Lung (tissue), 12 donors: Measurements from ENCODE around the gene SRSF5. TPM values are rescaled to one million over a fixed set of nuclear protein-coding genes. Genes with fewer than 3 reads are reported as not detected.
"Not testable (repeated sequence)": the region's sequence is repeated elsewhere in the genome, so short reads cannot be mapped to it uniquely, and the experiment has no call there.

Source experiments
- ATAC-seq: fragments of 200-7000 bp; cut with Tn5 transposase; one replicate; pipeline ENCODE4 v1.9.1; 2020; ENCODE audit warnings: moderate number of reproducible peaks; ENCODE audit not compliant: insufficient read depth, low FRiP score
- DNase-seq, 3 donors: peaks; one replicate each; pipeline ENCODE4 v3.0.0-alpha.2; 2013 to 2017
- H3K27ac ChIP-seq, 2 donors: one replicate each; pipeline ENCODE4 v1.5.1; 2013; ENCODE audit warnings: mild to moderate bottlenecking in 2 of 2, moderate library complexity in 2 of 2, control low read depth in 1 of 2, inconsistent platforms in 1 of 2, low read depth in 1 of 2, low read length in 1 of 2
- H3K27me3 ChIP-seq, 3 donors: one replicate each; pipeline ENCODE4 v1.5.1; 2013; ENCODE audit warnings: low read length in 2 of 3; ENCODE audit not compliant: control insufficient read depth in 3 of 3, insufficient read depth in 3 of 3
- H3K36me3 ChIP-seq, 4 donors: one replicate each; pipeline ENCODE4 v1.5.1; 2013; ENCODE audit warnings: low read length in 4 of 4, mild to moderate bottlenecking in 1 of 4, moderate library complexity in 1 of 4; ENCODE audit not compliant: control insufficient read depth in 4 of 4, insufficient read depth in 4 of 4
- H3K4me1 ChIP-seq, 5 donors: one replicate each; pipeline ENCODE4 v1.5.1; 2013; ENCODE audit warnings: low read length in 5 of 5, mild to moderate bottlenecking in 2 of 5, moderate library complexity in 1 of 5; ENCODE audit not compliant: control insufficient read depth in 5 of 5, insufficient read depth in 5 of 5
- H3K4me3 ChIP-seq: one replicate; pipeline ENCODE4 v1.5.1; 2013; ENCODE audit warnings: mild to moderate bottlenecking, control low read depth, moderate library complexity
- H3K9ac ChIP-seq, 2 donors: one replicate each; pipeline ENCODE4 v1.5.1; 2013; ENCODE audit warnings: low read length in 2 of 2, control low read depth in 1 of 2; ENCODE audit not compliant: insufficient read depth in 1 of 2
- H3K9me3 ChIP-seq, 4 donors: one replicate each; pipeline ENCODE4 v1.5.1; 2013; ENCODE audit warnings: low read length in 3 of 4, mild to moderate bottlenecking in 1 of 4, moderate library complexity in 1 of 4; ENCODE audit not compliant: control insufficient read depth in 4 of 4, insufficient read depth in 3 of 4
- WGBS, 2 donors: extraction: QIAGEN DNeasy Blood & Tissue Kit; methylation state at CpG; one replicate each; pipeline ENCODE4 v1.1.7; 2013; 5-methylcytosine and 5-hydroxymethylcytosine counted together
- polyA plus RNA-seq, 2 donors: library from polyadenylated mRNA; stranded (reverse); fragments of 200-250 nt; gene quantifications; one replicate each; pipeline ENCODE4 v1.2.1, GENCODE V29; 2013
- total RNA-seq, 2 donors: library from RNA; depleted of rRNA in 1 of 2; stranded (reverse); fragments of >200 nt in 1 of 2; gene quantifications; one replicate each; pipeline ENCODE4 v1.2.1, GENCODE V29; 2014 to 2021
- TF ChIP-seq, protein P1 (sequence below): IDR thresholded peaks from 2 replicates; pipeline ENCODE4 v1.5.1; 2012; ENCODE audit warnings: mild to moderate bottlenecking; ENCODE audit errors: control extremely low read depth, extremely low read depth
- donor health status: control.
- donor health status: control.
- donor health status: Bipolar disorder and iron deficiency.
- donor health status: healthy.
- donor health status: DM: yes; HTN: yes; CAD: no.

Gene SRSF5
- total and polyA plus RNA-seq, 4 donors, result 224 to 419 (median 286) TPM

DNA sequence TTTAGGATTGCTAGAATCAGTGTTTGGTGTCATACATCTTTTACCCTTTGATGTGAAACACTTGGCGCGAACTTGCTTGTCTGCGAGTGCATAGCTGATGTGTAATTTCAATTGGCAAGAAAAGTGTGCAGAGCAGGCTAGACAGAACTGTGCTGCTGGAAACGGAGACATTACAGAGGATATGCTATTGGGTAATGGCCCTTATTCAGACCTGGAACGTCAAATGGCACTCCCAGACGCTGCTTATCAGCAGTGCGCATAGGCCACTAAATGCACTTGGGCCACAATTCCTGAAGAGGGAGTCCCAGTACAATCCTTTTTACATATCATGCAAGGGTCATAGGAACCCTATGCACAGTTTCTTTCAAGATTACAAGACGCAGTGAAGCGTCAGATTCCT is 45.8 kb downstream of the SRSF5 start:
- no peak overlapping the region for H3K9ac ChIP-seq
- DNase-seq, result no peak
- no peaks in the 10 kb centered on the region for H3K9me3 ChIP-seq
- no peak overlapping the region for H3K27ac ChIP-seq
- TF ChIP-seq, protein P1, sequence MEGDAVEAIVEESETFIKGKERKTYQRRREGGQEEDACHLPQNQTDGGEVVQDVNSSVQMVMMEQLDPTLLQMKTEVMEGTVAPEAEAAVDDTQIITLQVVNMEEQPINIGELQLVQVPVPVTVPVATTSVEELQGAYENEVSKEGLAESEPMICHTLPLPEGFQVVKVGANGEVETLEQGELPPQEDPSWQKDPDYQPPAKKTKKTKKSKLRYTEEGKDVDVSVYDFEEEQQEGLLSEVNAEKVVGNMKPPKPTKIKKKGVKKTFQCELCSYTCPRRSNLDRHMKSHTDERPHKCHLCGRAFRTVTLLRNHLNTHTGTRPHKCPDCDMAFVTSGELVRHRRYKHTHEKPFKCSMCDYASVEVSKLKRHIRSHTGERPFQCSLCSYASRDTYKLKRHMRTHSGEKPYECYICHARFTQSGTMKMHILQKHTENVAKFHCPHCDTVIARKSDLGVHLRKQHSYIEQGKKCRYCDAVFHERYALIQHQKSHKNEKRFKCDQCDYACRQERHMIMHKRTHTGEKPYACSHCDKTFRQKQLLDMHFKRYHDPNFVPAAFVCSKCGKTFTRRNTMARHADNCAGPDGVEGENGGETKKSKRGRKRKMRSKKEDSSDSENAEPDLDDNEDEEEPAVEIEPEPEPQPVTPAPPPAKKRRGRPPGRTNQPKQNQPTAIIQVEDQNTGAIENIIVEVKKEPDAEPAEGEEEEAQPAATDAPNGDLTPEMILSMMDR, result no peak
- WGBS, 2 donors, result 77 to 83% methylated on average over 9 of the region's 9 CpGs
- no peaks in the 10 kb centered on the region for H3K4me1 ChIP-seq
- H3K36me3 ChIP-seq, result no peaks in the 10 kb centered on the region
- ATAC-seq, result no peak
- peaks cover 0 to 4% (median 0%) of the 10 kb centered on the region in 3 donors for H3K27me3 ChIP-seq
- no peak overlapping the region for H3K4me3 ChIP-seq

DNA sequence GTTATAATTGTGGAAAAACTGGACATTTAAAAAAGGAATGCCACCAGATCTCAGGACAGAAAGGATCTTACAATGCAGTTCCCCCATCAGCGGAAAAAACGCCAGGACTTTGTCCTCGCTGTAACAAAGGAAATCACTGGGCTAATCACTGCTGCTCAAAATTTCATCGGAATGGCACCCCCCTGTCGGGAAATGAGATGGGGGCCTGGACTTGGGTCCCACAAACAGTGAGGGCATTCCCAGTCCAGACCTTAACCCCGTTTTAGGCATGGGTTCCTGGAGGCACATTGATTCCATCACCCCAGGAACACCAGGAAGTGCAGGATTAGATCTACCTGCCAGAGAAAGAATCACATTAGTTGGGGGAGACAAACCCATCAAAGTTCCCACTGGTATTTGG is 46.4 kb downstream of the SRSF5 start:
- H3K27ac ChIP-seq, H3K36me3 ChIP-seq, DNase-seq, H3K9ac ChIP-seq, ATAC-seq, H3K4me3 ChIP-seq, H3K4me1 ChIP-seq, H3K9me3 ChIP-seq, H3K27me3 ChIP-seq: not testable (repeated sequence)
- WGBS, 2 donors, result 78 to 85% methylated on average over 6 of the region's 6 CpGs

DNA sequence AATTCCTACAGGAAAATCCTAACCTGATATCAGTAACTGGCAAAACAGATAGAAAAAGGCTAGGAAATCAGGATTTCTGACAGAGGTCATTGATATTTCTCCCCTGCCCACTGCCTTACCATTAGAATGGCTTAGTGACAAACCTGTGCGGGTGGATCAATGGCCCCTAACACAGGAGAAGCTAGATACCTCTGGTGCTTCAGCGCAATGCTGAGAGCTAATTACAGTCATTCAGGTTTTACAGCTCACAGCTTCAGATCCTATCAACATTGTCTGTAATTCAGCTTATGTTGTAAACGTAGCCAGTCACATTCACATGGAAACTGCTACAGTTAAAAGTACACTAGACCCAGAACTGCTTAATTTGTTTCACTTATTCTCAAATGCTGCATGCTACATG is 47.5 kb downstream of the SRSF5 start:
- Histone ChIP-seq H3K9ac (no peak overlapping the region), H3K9me3 (no peaks in the 10 kb centered on the region), H3K27me3 (peaks cover 0 to 4% (median 0%) of the 10 kb centered on the region in 3 donors), H3K27ac (no peak overlapping the region), H3K4me1 (no peaks in the 10 kb centered on the region), H3K4me3 (no peak overlapping the region), H3K36me3 (no peaks in the 10 kb centered on the region)
- ATAC-seq, result no peak
- 77 to 81% methylated on average over 3 of the region's 3 CpGs for WGBS, 2 donors
- TF ChIP-seq, protein P1, result no peak
- no peak for DNase-seq

DNA sequence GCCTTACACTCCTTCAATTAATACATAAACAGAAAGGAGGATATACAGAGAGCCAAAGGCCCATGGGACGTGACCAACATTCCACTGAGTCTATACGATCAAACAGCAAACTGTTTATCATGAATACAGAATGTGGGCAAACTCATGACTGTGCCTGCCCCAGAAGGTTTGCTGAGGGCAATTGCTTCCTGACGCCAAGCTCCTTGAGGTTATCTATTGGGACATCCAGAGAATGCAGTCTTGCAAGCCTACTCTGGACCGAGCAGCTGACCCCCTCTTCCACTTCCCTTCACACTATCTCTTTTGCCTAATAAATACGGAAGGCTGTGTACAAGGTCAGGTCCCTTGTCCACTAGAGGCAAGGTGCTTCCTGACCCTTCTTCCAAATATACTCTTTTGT is 48.6 kb downstream of the SRSF5 start:
- no peaks in the 10 kb centered on the region for H3K9me3 ChIP-seq
- ATAC-seq (no peak), DNase-seq (no peak)
- peaks cover 0 to 4% (median 0%) of the 10 kb centered on the region in 3 donors for H3K27me3 ChIP-seq
- H3K4me1 ChIP-seq, result no peaks in the 10 kb centered on the region
- 54% methylated on average over 5 of the region's 5 CpGs for WGBS, 2 donors
- TF ChIP-seq, protein P1, result no peak
- no peak overlapping the region for H3K27ac ChIP-seq
- H3K36me3 ChIP-seq, result no peaks in the 10 kb centered on the region
- no peak overlapping the region for H3K9ac ChIP-seq
- H3K4me3 ChIP-seq, result no peak overlapping the region
